ENCODE data around the gene CCDC158. TPM values are rescaled to one million over a fixed set of nuclear protein-coding genes. Genes with fewer than 3 reads are reported as not detected.

CCDC158 gene
- total and polyA plus RNA-seq, 11 donors, result 0.01 to 0.75 (median 0.23) TPM; not detected in 2

DNA sequence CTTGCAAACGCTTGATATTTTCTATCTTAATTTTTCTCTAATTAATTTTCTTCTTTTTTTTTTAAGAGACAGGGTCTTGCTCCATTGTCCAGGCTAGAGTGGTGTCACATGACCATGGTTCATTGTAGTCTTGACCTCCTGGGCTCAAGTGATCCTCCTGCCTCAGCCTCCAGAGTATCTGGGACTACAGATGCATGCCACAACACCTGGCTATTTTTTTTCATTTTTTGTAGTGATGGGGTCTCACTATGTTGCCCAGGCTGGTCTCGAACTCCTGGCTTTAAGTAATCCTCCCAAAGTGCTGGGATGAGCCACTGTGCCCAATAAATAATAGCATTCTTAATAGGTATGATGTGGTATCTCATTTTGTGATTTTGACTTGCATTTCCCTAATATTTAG, 32.3 kb upstream of the CCDC158 start:
- WGBS, 4 donors, result 87 to 93% (median 89%) methylated on average over 2 of the region's 2 CpGs
- intact Hi-C loops (cut with DNase I), result no loop called here
- no peak overlapping the region for H3K4me3 ChIP-seq
- no peaks in the 10 kb centered on the region for H3K9me3 ChIP-seq
- ATAC-seq (no peak), DNase-seq (no peak)
- TF ChIP-seq POLR2A (IDR thresholded peaks at IDR 0.05), result no peak
- TF ChIP-seq, protein P1, sequence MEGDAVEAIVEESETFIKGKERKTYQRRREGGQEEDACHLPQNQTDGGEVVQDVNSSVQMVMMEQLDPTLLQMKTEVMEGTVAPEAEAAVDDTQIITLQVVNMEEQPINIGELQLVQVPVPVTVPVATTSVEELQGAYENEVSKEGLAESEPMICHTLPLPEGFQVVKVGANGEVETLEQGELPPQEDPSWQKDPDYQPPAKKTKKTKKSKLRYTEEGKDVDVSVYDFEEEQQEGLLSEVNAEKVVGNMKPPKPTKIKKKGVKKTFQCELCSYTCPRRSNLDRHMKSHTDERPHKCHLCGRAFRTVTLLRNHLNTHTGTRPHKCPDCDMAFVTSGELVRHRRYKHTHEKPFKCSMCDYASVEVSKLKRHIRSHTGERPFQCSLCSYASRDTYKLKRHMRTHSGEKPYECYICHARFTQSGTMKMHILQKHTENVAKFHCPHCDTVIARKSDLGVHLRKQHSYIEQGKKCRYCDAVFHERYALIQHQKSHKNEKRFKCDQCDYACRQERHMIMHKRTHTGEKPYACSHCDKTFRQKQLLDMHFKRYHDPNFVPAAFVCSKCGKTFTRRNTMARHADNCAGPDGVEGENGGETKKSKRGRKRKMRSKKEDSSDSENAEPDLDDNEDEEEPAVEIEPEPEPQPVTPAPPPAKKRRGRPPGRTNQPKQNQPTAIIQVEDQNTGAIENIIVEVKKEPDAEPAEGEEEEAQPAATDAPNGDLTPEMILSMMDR (IDR thresholded peaks at IDR 0.05), result no peak
- H3K36me3 ChIP-seq, result no peaks in the 10 kb centered on the region
- H3K27me3 ChIP-seq, result no peaks in the 10 kb centered on the region
- no peak overlapping the region for H3K27ac ChIP-seq
- peaks cover 0 to 6% (median 0%) of the 10 kb centered on the region in 12 donors for H3K4me1 ChIP-seq

DNA sequence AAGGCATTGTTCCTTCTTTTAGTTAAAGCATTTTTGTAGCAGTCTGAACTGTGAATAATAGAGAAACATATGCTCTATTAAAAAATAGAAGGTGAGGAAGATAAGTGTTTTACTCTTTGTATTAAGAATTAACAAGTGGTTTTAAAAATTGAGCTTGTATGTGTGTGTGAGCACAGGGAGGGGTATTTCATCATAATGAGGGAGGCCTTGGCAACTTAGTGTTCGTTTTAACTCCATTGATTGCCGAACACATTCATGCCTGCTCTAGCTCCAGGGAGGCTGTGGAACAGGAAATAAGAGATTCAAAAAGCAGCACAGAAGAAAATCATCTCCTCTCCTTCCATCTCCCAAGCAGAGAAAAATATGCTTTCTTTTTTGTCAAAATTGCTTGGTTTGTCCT, 28.9 kb upstream of the CCDC158 start:
- intact Hi-C loops (cut with DNase I), result no loop called here
- Histone ChIP-seq H3K4me1 (peaks cover 0 to 17% (median 1%) of the 10 kb centered on the region in 12 donors), H3K36me3 (no peaks in the 10 kb centered on the region), H3K9me3 (no peaks in the 10 kb centered on the region), H3K4me3 (peak overlapping the region in 1 of 12 donors; percentile 4), H3K27ac (peak overlapping the region in 3 of 12 donors; percentile 8 to 18 (median 15)), H3K27me3 (no peaks in the 10 kb centered on the region)
- DNase-seq (no peak), ATAC-seq (peak in 2 of 4 donors; percentile 55 to 79)
- TF ChIP-seq POLR2A (IDR thresholded peaks at IDR 0.05), result no peak
- TF ChIP-seq, protein P1 (IDR thresholded peaks at IDR 0.05), result no peak
- WGBS, 4 donors, result 34 to 45% (median 40%) methylated on average over 2 of the region's 2 CpGs

DNA sequence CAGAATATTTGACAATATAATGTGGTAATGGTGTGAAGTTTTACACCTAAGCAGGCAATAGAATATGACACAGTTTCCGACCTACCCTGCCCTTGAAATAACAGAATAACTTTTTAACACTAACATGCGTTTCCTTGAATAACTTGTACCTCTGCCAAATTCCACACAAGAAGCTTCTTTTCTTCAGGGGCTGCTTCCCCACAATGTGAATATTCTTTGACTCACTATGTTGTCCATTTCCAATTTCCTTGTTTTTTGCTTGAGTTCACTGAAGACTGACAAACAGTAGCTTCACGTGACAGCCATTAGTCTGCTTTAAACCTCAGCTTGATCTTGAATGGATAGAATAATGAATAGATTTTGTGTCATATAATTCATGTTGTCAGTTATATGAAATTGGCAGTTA, 28.4 kb upstream of the CCDC158 start:
- no peaks in the 10 kb centered on the region for H3K27me3 ChIP-seq
- H3K4me1 ChIP-seq, result peaks cover 0 to 17% (median 1%) of the 10 kb centered on the region in 12 donors
- no peaks in the 10 kb centered on the region for H3K9me3 ChIP-seq
- no peak for DNase-seq
- no peak for ATAC-seq
- H3K27ac ChIP-seq, result peak overlapping the region in 3 of 12 donors; percentile 8 to 18 (median 15)
- WGBS, 4 donors, result 23 to 28% (median 26%) methylated on average over 3 of the region's 3 CpGs
- TF ChIP-seq, protein P1 (IDR thresholded peaks at IDR 0.05), result no peak
- TF ChIP-seq POLR2A (IDR thresholded peaks at IDR 0.05), result no peak
- H3K4me3 ChIP-seq, result peak overlapping the region in 1 of 12 donors; percentile 4
- intact Hi-C loops (cut with DNase I), result no loop called here
- no peaks in the 10 kb centered on the region for H3K36me3 ChIP-seq

DNA sequence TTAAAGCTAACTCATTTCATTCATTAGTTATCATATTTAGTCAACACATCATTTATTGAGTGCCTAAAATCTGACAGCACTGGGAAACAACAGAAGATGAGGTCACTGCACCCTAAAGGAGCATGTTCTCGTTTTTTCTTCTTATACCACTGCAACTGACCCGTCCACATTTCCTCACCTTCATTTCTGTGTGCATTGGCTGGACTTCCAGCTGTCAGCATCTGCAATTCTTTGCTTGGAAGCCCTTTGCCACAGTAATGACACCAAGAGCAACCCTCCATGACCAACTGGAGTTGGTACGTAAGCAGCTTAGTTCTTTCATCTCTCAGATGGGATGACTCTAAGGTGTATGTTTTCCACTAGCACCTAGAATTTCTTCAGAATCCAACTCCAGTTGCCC, 27.3 kb upstream of the CCDC158 start:
- no peaks in the 10 kb centered on the region for H3K9me3 ChIP-seq
- TF ChIP-seq POLR2A (IDR thresholded peaks at IDR 0.05), result no peak
- TF ChIP-seq, protein P1 (IDR thresholded peaks at IDR 0.05), result no peak
- no peak overlapping the region for H3K27ac ChIP-seq
- H3K27me3 ChIP-seq, result no peaks in the 10 kb centered on the region
- WGBS, 4 donors, result 80 to 89% (median 87%) methylated on average over 3 of the region's 3 CpGs
- H3K4me1 ChIP-seq, result peaks cover 0 to 17% (median 1%) of the 10 kb centered on the region in 12 donors
- no peak for DNase-seq
- intact Hi-C loops (cut with DNase I), result no loop called here
- no peak overlapping the region for H3K4me3 ChIP-seq
- no peak for ATAC-seq
- H3K36me3 ChIP-seq, result no peaks in the 10 kb centered on the region

Data from heart left ventricle (tissue), 16 donors.